ENCODE measurements around the gene TMEM9. TPM values are rescaled to one million over a fixed set of nuclear protein-coding genes. Genes with fewer than 3 reads are reported as not detected.

TMEM9 gene
- total RNA-seq, 6 experiments from 2014 or later, result 27.0 to 47.4 (median 35.6) TPM

- intact Hi-C loops (cut with DNase I), result no loop called here
- H3K27ac ChIP-seq, result no peak overlapping the region
- no peaks in the 10 kb centered on the region for H3K27me3 ChIP-seq
- 79% methylated on average over 10 of the region's 18 CpGs for WGBS (ENCODE audit: insufficient coverage, low coverage, low lambda C conversion rate, missing lambda C conversion rate)
- H3K4me1 ChIP-seq, result no peaks in the 10 kb centered on the region
- peaks cover 0 to 21% (median 13%) of the 10 kb centered on the region in 4 donors for H3K36me3 ChIP-seq
- ATAC-seq, result no peak
- no peak for DNase-seq
- no peaks in the 10 kb centered on the region for H3K9me3 ChIP-seq
- TF ChIP-seq POLR2A (IDR thresholded peaks at IDR 0.05) (no peak), CTCF (IDR thresholded peaks at IDR 0.05) (no peak)
- no peak overlapping the region for H3K4me3 ChIP-seq
These were observed 10.3 kb downstream of the TMEM9 start for GRCh38 chr1:201143726-201144635.

DNA sequence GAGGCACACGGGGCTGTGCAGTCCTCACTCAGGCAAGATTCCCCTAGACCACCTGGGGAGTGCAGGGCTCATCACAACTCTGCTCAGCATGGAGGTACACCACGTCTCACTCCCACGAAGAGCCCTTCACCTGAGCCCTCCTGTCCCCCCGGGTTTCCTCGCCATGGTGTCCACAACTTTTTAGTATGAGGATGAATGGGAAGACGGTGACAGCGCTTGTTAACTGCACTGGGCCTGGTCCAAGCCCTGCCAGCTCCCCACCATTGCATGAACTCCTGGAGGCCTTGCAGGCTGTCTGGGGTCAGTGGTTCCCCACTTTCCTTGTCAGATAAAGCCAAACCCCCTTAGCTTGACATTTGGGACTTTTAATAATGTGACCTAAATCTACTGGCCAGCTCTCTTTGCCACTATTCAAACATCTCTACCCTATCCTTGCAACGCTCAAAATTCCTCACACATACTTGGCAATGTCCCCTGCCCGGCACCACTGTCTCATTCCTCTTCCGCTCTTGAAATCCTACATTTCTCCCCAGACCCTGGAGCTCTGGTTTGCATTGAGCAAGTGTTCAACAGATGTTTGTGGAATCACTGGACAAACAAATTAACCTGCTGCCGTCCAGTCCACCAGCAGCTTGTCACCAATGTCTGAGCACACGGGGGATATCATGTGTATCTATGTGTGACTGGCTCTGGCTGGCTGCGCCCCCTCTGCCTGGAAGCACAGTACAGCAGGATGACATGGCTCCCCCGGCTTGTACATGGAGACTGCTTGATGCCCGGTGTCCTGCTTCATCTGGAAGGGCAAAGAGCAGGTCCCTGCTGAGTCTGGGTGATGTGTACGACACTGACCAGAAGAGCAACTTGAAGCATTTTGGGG, 11.2 kb downstream of the TMEM9 start:
- intact Hi-C loops (cut with DNase I), result no loop called here
- TF ChIP-seq POLR2A (IDR thresholded peaks at IDR 0.05) (no peak), CTCF (IDR thresholded peaks at IDR 0.05) (no peak)
- H3K4me3 ChIP-seq, result no peak overlapping the region
- DNase-seq (no peak), ATAC-seq (no peak)
- no peaks in the 10 kb centered on the region for H3K4me1 ChIP-seq
- no peaks in the 10 kb centered on the region for H3K27me3 ChIP-seq
- 93% methylated on average over 6 of the region's 16 CpGs for WGBS (ENCODE audit: insufficient coverage, low coverage, low lambda C conversion rate, missing lambda C conversion rate)
- H3K27ac ChIP-seq, result no peak overlapping the region
- no peaks in the 10 kb centered on the region for H3K9me3 ChIP-seq
- peaks cover 0 to 21% (median 13%) of the 10 kb centered on the region in 4 donors for H3K36me3 ChIP-seq

- H3K4me3 ChIP-seq, result no peak overlapping the region
- H3K27ac ChIP-seq, result no peak overlapping the region
- no peaks in the 10 kb centered on the region for H3K4me1 ChIP-seq
- no peaks in the 10 kb centered on the region for H3K9me3 ChIP-seq
- DNase-seq (no peak), ATAC-seq (no peak)
- H3K27me3 ChIP-seq, result no peaks in the 10 kb centered on the region
- WGBS (ENCODE audit: insufficient coverage, low coverage, low lambda C conversion rate, missing lambda C conversion rate), result 91% methylated on average over 11 of the region's 16 CpGs
- TF ChIP-seq POLR2A (IDR thresholded peaks at IDR 0.05) (no peak), CTCF (IDR thresholded peaks at IDR 0.05) (no peak)
- intact Hi-C loops (cut with DNase I), result no loop called here
- peaks cover 0 to 21% (median 12%) of the 10 kb centered on the region in 4 donors for H3K36me3 ChIP-seq
These were observed 12.0 kb downstream of the TMEM9 start for GRCh38 chr1:201142011-201142848.

GRCh38 chr1:201141418-201141817, 12.9 kb downstream of the TMEM9 start:
- WGBS (ENCODE audit: insufficient coverage, low coverage, low lambda C conversion rate, missing lambda C conversion rate), result 95% methylated on average over 3 of the region's 5 CpGs

More at GRCh38 chr1:201141418-201141817, 12.9 kb downstream of the TMEM9 start:
- H3K27ac ChIP-seq, result no peak overlapping the region
- no peaks in the 10 kb centered on the region for H3K27me3 ChIP-seq
- TF ChIP-seq POLR2A (IDR thresholded peaks at IDR 0.05) (no peak), CTCF (IDR thresholded peaks at IDR 0.05) (no peak)
- H3K4me3 ChIP-seq, result no peak overlapping the region
- no peaks in the 10 kb centered on the region for H3K9me3 ChIP-seq
- ATAC-seq, result no peak
- DNase-seq, result no peak
- peaks cover 0 to 21% (median 10%) of the 10 kb centered on the region in 4 donors for H3K36me3 ChIP-seq
- no peaks in the 10 kb centered on the region for H3K4me1 ChIP-seq
- intact Hi-C loops (cut with DNase I), result no loop called here
